Ascending aorta (tissue), 2 donors: ENCODE measurements around the gene NBEA. TPM values are rescaled to one million over a fixed set of nuclear protein-coding genes. Genes with fewer than 3 reads are reported as not detected.

ENCODE experiments used
- DNase-seq, 2 donors: peaks; one replicate each; pipeline ENCODE4 v3.0.0-alpha.2; 2019; ENCODE audit warnings: low spot score in 2 of 2
- H3K27ac ChIP-seq, 2 donors: fragments of 200-600 bp; sonication (generic); one replicate each; pipeline ENCODE4 v1.5.1; 2016 to 2017; ENCODE audit warnings: mild to moderate bottlenecking in 1 of 2
- H3K27me3 ChIP-seq: fragments of 200-600 bp; sonication (generic); one replicate; pipeline ENCODE4 v1.5.1; 2017
- H3K36me3 ChIP-seq, 2 donors: fragments of 200-600 bp; sonication (generic); one replicate each; pipeline ENCODE4 v1.5.1; 2016
- H3K4me1 ChIP-seq, 2 donors: fragments of 200-600 bp; sonication (generic); one replicate each; pipeline ENCODE4 v1.5.1; 2016 to 2017; ENCODE audit warnings: mild to moderate bottlenecking in 1 of 2
- H3K4me3 ChIP-seq, 2 donors: fragments of 200-600 bp; sonication (generic); one replicate each; pipeline ENCODE4 v1.5.1; 2016 to 2017; ENCODE audit warnings: mild to moderate bottlenecking in 1 of 2
- H3K9me3 ChIP-seq, 2 donors: fragments of 200-600 bp; sonication (generic); one replicate each; pipeline ENCODE4 v1.5.1; 2016
- intact Hi-C: fragments of 100-400 bp; cut with DNase I; formaldehyde crosslinking; loops from one replicate; pipeline ENCODE4 v1.15.1; 2023
- total RNA-seq: library from RNA; depleted of rRNA; stranded (reverse); fragments of >200 nt; gene quantifications from one replicate; pipeline ENCODE4 v1.1.0, GENCODE V29; 2016
- TF ChIP-seq, protein P1 (sequence below), 3 experiments: fragments of 200-600 bp in 2 of 3; fragments of 450-650 bp in 1 of 3; sonication (generic) in 2 of 3; IDR thresholded peaks; one replicate each; pipeline ENCODE4 v1.5.1; 2016 to 2019; ENCODE audit warnings: antibody characterized with exemption in 3 of 3, mild to moderate bottlenecking in 1 of 3, moderate library complexity in 1 of 3

The NBEA gene
- total RNA-seq, 1 donor from 2014 or later = 1.6 TPM

DNA sequence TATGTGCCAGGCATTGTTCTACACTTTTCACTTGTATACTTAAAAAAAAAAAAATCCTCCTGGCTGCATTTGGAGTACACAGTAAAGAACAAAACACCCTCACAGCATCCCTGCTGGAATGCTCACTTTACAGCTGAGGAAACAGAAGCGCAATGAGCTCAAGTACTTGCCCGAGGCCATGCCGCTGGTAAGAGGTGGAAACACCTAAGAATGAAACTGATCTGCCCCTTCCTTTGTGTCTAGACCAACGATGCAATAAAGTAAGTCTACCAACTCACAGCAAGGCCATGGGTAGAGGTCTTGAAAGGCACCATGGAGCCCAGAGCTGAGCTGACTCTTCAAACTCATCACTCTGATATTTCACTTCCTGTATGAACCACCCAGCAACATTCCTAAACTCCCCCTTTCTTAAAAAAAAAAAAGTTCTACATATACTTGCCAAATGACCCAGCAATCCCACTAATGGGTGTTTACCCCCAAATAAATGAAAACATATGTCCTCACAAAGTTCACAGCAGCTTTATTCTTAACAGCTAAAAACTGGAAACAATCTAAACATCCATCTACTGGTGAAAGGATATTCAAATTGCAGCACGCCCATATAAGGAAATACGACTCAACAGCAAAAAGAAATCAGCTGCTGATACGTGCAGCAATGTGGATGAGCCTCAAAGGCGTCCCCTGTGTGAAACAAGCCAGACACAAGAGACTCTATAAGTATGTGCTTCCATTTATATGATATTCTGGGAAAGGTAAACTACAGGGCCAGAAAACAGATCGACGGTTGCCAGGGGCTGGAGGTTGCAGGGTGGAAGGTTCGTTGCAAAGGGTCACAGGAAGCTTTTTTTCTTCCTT, 771.1 kb downstream of the NBEA start:
- H3K27ac ChIP-seq = no peak overlapping the region
- H3K4me1 ChIP-seq = no peaks in the 10 kb centered on the region
- no peaks in the 10 kb centered on the region for H3K27me3 ChIP-seq
- intact Hi-C loops = no loop called here
- TF ChIP-seq, protein P1, sequence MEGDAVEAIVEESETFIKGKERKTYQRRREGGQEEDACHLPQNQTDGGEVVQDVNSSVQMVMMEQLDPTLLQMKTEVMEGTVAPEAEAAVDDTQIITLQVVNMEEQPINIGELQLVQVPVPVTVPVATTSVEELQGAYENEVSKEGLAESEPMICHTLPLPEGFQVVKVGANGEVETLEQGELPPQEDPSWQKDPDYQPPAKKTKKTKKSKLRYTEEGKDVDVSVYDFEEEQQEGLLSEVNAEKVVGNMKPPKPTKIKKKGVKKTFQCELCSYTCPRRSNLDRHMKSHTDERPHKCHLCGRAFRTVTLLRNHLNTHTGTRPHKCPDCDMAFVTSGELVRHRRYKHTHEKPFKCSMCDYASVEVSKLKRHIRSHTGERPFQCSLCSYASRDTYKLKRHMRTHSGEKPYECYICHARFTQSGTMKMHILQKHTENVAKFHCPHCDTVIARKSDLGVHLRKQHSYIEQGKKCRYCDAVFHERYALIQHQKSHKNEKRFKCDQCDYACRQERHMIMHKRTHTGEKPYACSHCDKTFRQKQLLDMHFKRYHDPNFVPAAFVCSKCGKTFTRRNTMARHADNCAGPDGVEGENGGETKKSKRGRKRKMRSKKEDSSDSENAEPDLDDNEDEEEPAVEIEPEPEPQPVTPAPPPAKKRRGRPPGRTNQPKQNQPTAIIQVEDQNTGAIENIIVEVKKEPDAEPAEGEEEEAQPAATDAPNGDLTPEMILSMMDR (IDR thresholded peaks at IDR 0.05) = no peak
- DNase-seq = no peak
- H3K36me3 ChIP-seq = no peaks in the 10 kb centered on the region
- H3K4me3 ChIP-seq = no peak overlapping the region
- no peaks in the 10 kb centered on the region for H3K9me3 ChIP-seq

DNA sequence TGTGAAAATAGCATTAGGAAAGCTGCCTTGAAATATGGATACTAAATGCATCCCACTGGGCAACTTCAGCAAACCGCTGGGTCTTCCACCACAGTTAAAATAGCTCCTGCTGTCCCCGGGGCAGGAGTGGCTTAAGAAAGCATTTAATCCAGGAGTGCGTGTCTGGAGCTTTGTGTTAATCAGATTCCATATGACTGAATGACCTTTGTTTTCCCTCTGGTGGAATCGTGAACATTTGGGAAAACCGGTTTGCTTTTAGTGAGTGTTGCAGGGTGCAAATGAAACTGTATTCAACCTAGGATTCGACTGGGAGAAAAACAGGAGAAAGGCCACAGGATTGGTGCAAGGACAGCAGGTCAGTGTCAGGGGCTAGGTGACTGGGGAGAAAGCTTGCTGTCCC, 772.1 kb downstream of the NBEA start:
- H3K4me3 ChIP-seq = no peak overlapping the region
- no peak for DNase-seq
- H3K9me3 ChIP-seq = no peaks in the 10 kb centered on the region
- no peak overlapping the region for H3K27ac ChIP-seq
- intact Hi-C loops = no loop called here
- no peaks in the 10 kb centered on the region for H3K36me3 ChIP-seq
- no peaks in the 10 kb centered on the region for H3K27me3 ChIP-seq
- H3K4me1 ChIP-seq = no peaks in the 10 kb centered on the region
- TF ChIP-seq, protein P1 (IDR thresholded peaks at IDR 0.05) = no peak

GRCh38 chr13:35714588-35715377, 772.7 kb downstream of the NBEA start:
- TF ChIP-seq, protein P1 (IDR thresholded peaks at IDR 0.05) = no peak
- Histone ChIP-seq H3K4me1 (no peaks in the 10 kb centered on the region), H3K27me3 (no peaks in the 10 kb centered on the region), H3K4me3 (no peak overlapping the region), H3K27ac (no peak overlapping the region), H3K36me3 (no peaks in the 10 kb centered on the region), H3K9me3 (no peaks in the 10 kb centered on the region)
- DNase-seq = no peak
- intact Hi-C loops = no loop called here

DNA sequence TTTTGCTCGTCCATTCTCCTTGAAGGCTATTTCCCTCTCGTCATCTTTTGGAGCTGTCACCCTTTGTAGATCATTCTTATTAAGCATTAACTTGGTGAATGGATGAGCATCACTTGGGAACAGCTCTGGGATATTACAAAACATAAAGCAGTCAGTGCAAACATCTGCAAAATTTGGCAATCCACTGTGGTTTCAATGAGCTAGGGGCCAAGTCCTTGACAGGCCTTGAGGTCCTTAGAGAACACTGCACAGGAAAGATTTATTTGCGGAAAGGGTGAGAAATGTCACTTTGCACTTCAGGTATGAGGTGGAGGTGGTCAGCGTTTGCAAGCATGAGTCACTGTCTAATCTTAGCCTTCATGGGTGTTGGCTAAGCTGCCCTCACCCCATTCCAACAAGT, 774.1 kb downstream of the NBEA start:
- intact Hi-C loops = no loop called here
- H3K4me3 ChIP-seq = no peak overlapping the region
- no peak for DNase-seq

DNA sequence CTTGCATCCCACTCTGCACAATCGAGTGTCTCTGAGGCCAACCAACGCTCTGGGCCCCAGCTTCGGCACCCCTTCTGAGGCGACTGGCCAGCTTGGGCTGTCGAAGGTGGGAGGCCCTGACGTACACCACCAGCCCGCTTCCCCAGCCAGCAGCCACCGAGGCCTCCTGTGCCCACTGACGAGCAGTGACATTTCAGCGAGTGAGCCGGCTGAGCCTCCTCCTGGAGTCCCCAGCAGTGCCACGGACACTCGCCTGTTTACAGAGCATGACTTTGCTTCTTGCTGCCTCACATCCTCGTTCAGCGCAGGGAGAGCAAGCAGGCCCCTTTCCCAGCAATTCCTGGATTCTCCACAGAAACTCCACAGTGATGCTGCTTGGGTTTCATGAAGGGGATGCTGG, 774.7 kb downstream of the NBEA start:
- DNase-seq = no peak
- H3K4me3 ChIP-seq = no peak overlapping the region
- no peak overlapping the region for H3K27ac ChIP-seq
- TF ChIP-seq, protein P1 (IDR thresholded peaks at IDR 0.05) = no peak
- intact Hi-C loops = no loop called here
- no peaks in the 10 kb centered on the region for H3K36me3 ChIP-seq
- H3K4me1 ChIP-seq = peaks cover 0 to 3% of the 10 kb centered on the region in 2 donors
- no peaks in the 10 kb centered on the region for H3K27me3 ChIP-seq
- H3K9me3 ChIP-seq = no peaks in the 10 kb centered on the region

More for the DNA sequence above, 774.1 kb downstream of the NBEA start:
- H3K27ac ChIP-seq = no peak overlapping the region
- H3K36me3 ChIP-seq = no peaks in the 10 kb centered on the region
- TF ChIP-seq, protein P1 (IDR thresholded peaks at IDR 0.05) = no peak
- peaks cover 0 to 3% of the 10 kb centered on the region in 2 donors for H3K4me1 ChIP-seq
- H3K9me3 ChIP-seq = no peaks in the 10 kb centered on the region
- H3K27me3 ChIP-seq = no peaks in the 10 kb centered on the region
